OCI-LY1 (cell line): ENCODE results near the gene LOXL3.

Experiments
- H2AFZ ChIP-seq: fragments of 200-600 bp; sonication (generic), shearing (Covaris generic); 2 replicates; pipeline ENCODE4 v1.6.0; 2014; ENCODE audit warnings: antibody characterized with exemption, mild to moderate bottlenecking, low read length
- H3F3A ChIP-seq: fragments of 200-600 bp; sonication (generic), shearing (Covaris generic); 2 replicates; pipeline ENCODE4 v1.6.0; 2014; ENCODE audit warnings: mild to moderate bottlenecking, antibody characterized with exemption, low read length, moderate library complexity; ENCODE audit not compliant: insufficient read depth
- H3K27ac ChIP-seq: fragments of 200-600 bp; sonication (generic); 2 replicates; pipeline ENCODE4 v1.5.1; 2014; ENCODE audit warnings: low read length, mixed run types, mild to moderate bottlenecking, low read depth; ENCODE audit not compliant: poor library complexity, severe bottlenecking
- H3K27me3 ChIP-seq: fragments of 200-600 bp; sonication (generic); 2 replicates; pipeline ENCODE4 v1.6.0; 2014; ENCODE audit warnings: antibody characterized with exemption, mild to moderate bottlenecking, low read length, moderate library complexity; ENCODE audit not compliant: insufficient read depth
- H3K36me3 ChIP-seq: fragments of 200-600 bp; sonication (generic); 2 replicates; pipeline ENCODE4 v1.6.1; 2014; ENCODE audit warnings: mild to moderate bottlenecking, antibody characterized with exemption, low read length, moderate library complexity, mixed read lengths; ENCODE audit not compliant: insufficient read depth
- H3K4me1 ChIP-seq: fragments of 200-600 bp; sonication (generic); 2 replicates; pipeline ENCODE4 v1.5.1; 2014; ENCODE audit warnings: mild to moderate bottlenecking, low read length, moderate library complexity; ENCODE audit not compliant: insufficient read depth, severe bottlenecking
- H3K4me2 ChIP-seq: fragments of 200-600 bp; sonication (generic), shearing (Covaris generic); 2 replicates; pipeline ENCODE4 v1.6.1; 2014; ENCODE audit warnings: low read length
- H3K4me3 ChIP-seq: fragments of 200-600 bp; sonication (generic); 2 replicates; pipeline ENCODE4 v1.5.1; 2014; ENCODE audit warnings: low read length, low read depth, mild to moderate bottlenecking, mixed read lengths; ENCODE audit not compliant: poor library complexity, severe bottlenecking
- H3K79me2 ChIP-seq: fragments of 200-600 bp; shearing (Covaris generic); 2 replicates; pipeline ENCODE4 v1.6.1; 2016; ENCODE audit warnings: mixed run types, low read length, mixed read lengths; ENCODE audit not compliant: insufficient read depth
- H3K9ac ChIP-seq: fragments of 200-600 bp; sonication (generic), shearing (Covaris generic); 2 replicates; pipeline ENCODE4 v1.6.1; 2014; ENCODE audit warnings: mild to moderate bottlenecking, low read length, mixed read lengths
- H3K9me2 ChIP-seq: fragments of 200-600 bp; sonication (generic), shearing (Covaris generic); 2 replicates; pipeline ENCODE4 v1.6.1; 2014; ENCODE audit warnings: low read depth, mild to moderate bottlenecking, low read length, mixed read lengths
- H3K9me3 ChIP-seq: fragments of 200-600 bp; shearing (Covaris generic); 2 replicates; pipeline ENCODE4 v1.6.1; 2014; ENCODE audit warnings: low read length, mixed read lengths
- H4K20me1 ChIP-seq: fragments of 200-600 bp; sonication (generic), shearing (Covaris generic); 2 replicates; pipeline ENCODE4 v1.6.0; 2016; ENCODE audit warnings: mild to moderate bottlenecking, low read length; ENCODE audit not compliant: insufficient read depth
- EZH2 ChIP-seq: fragments of 200-600 bp; sonication (generic), shearing (Covaris generic); IDR thresholded peaks from 2 replicates; pipeline ENCODE4 v1.8.0; 2017; ENCODE audit warnings: borderline replicate concordance, mixed run types, mild to moderate bottlenecking, antibody characterized with exemption, low read length, moderate library complexity, mixed read lengths
- TF ChIP-seq, protein P1 (sequence below): fragments of 200-600 bp; sonication (generic), shearing (Covaris generic); IDR thresholded peaks from 2 replicates; pipeline ENCODE4 v1.5.1; 2017; ENCODE audit warnings: mild to moderate bottlenecking, antibody characterized with exemption, low read length, moderate library complexity, mixed read lengths

The LOXL3 gene

DNA sequence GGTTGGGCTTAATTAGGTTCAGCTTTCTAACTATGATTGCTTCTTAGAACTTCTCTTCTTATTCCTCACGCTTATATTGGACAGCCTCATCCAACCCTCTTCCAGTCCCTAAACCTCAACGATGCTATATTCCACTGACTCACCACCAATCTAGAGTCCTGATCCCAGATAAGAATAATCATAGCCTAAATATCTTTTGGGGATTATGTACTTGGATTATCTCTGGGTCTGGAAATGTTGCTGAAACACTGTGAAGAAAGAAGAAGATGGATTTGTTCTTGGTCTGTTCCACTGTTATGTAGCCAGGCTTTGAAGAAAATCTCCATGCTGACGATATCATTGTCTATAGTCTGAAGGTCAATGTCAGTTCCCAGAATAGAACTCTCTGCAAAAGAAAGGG lies 27.7 kb upstream of the LOXL3 start:
- Histone ChIP-seq H3F3A (no peaks in the 10 kb centered on the region), H3K4me3 (no peak overlapping the region), H3K27me3 (no peaks in the 10 kb centered on the region), H3K4me1 (peaks cover 8% of the 10 kb centered on the region), H3K4me2 (no peak overlapping the region), H3K9me2 (no peaks in the 10 kb centered on the region), H3K79me2 (no peaks in the 10 kb centered on the region), H4K20me1 (no peaks in the 10 kb centered on the region), H3K36me3 (no peaks in the 10 kb centered on the region), H3K27ac (no peak overlapping the region), H2AFZ (no peak overlapping the region), H3K9me3 (no peaks in the 10 kb centered on the region), H3K9ac (no peak overlapping the region)
- no peak for TF ChIP-seq EZH2
- TF ChIP-seq, protein P1, sequence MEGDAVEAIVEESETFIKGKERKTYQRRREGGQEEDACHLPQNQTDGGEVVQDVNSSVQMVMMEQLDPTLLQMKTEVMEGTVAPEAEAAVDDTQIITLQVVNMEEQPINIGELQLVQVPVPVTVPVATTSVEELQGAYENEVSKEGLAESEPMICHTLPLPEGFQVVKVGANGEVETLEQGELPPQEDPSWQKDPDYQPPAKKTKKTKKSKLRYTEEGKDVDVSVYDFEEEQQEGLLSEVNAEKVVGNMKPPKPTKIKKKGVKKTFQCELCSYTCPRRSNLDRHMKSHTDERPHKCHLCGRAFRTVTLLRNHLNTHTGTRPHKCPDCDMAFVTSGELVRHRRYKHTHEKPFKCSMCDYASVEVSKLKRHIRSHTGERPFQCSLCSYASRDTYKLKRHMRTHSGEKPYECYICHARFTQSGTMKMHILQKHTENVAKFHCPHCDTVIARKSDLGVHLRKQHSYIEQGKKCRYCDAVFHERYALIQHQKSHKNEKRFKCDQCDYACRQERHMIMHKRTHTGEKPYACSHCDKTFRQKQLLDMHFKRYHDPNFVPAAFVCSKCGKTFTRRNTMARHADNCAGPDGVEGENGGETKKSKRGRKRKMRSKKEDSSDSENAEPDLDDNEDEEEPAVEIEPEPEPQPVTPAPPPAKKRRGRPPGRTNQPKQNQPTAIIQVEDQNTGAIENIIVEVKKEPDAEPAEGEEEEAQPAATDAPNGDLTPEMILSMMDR: no peak

DNA sequence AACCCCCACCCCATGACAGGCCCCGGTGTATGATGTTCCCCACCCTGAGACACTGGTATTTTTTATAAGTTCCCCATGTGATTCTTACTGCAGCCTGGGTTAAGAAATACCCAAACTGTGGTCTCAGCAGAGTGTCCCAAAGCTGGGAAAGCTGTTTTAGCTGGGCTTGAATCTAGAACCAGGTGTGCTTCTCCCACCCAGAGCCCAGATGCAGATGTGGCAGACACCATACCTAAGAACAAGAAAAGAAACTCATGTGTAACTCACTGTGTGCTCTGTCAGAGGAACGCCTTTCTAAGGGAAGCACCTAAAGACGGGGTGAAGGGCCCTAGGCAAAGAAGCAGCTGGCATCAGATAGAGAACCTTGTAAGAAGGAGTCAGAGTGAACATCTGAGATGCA lies 24.7 kb upstream of the LOXL3 start:
- Histone ChIP-seq H3K4me2 (no peak overlapping the region), H4K20me1 (no peaks in the 10 kb centered on the region), H3K27ac (no peak overlapping the region), H3K4me3 (no peak overlapping the region), H3F3A (no peaks in the 10 kb centered on the region), H3K4me1 (peaks cover 11% of the 10 kb centered on the region), H2AFZ (no peak overlapping the region), H3K9ac (no peak overlapping the region), H3K9me2 (no peaks in the 10 kb centered on the region), H3K79me2 (no peaks in the 10 kb centered on the region), H3K36me3 (no peaks in the 10 kb centered on the region), H3K9me3 (no peaks in the 10 kb centered on the region), H3K27me3 (no peaks in the 10 kb centered on the region)
- no peak for TF ChIP-seq EZH2
- TF ChIP-seq, protein P1: no peak

DNA sequence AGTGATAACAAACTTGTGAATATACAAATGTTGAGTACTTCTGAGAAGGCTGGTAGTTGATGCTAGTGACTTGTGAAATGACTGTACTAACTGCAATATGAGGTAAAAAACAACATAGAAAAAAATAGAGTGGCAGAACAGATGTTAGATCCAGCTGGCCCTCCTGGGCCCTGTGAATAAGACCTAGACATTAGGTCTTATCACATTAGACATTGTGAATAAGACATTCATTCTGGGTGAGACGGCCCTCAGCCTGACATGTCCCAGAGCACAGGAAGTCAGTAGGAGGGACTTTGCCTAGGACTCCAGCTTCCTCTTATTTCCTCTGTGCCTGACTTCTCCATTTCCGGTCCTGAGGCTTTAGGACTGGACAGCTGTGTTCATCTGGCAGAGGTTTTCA lies 23.7 kb upstream of the LOXL3 start:
- Histone ChIP-seq H3K9me3 (no peaks in the 10 kb centered on the region), H3K27ac (no peak overlapping the region), H3K9ac (no peak overlapping the region), H3K27me3 (no peaks in the 10 kb centered on the region), H3K4me1 (peaks cover 11% of the 10 kb centered on the region), H3K9me2 (no peaks in the 10 kb centered on the region), H3K4me2 (no peak overlapping the region), H3F3A (no peaks in the 10 kb centered on the region), H2AFZ (no peak overlapping the region), H3K4me3 (no peak overlapping the region), H4K20me1 (no peaks in the 10 kb centered on the region), H3K36me3 (no peaks in the 10 kb centered on the region), H3K79me2 (no peaks in the 10 kb centered on the region)
- TF ChIP-seq, protein P1: no peak
- TF ChIP-seq EZH2: no peak

DNA sequence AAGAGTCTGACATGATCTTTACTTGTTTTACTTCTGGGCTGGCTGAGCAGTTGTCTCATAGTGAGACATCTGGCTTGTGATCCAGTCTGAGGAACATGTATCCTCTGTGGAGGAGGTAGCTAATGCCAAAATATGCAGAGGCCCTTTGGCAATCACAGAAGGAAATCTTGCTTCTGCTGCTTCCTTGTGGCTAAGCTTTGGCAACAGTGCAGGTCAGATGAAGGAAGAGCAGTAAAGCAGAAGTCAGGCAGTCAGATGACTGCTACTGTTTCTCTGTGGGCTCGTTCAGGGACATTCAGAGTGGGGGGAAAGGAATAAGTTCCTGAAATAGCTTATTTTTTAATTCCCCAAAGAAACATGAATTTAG lies 23.1 kb upstream of the LOXL3 start:
- Histone ChIP-seq H3K27ac (no peak overlapping the region), H3K27me3 (no peaks in the 10 kb centered on the region), H2AFZ (no peak overlapping the region), H3K4me2 (no peak overlapping the region), H3F3A (no peaks in the 10 kb centered on the region), H3K4me1 (peaks cover 14% of the 10 kb centered on the region), H3K79me2 (no peaks in the 10 kb centered on the region), H3K9me3 (no peaks in the 10 kb centered on the region), H3K36me3 (no peaks in the 10 kb centered on the region), H3K4me3 (no peak overlapping the region), H3K9me2 (no peaks in the 10 kb centered on the region), H4K20me1 (no peaks in the 10 kb centered on the region), H3K9ac (no peak overlapping the region)
- no peak for TF ChIP-seq EZH2
- TF ChIP-seq, protein P1: no peak
